ENCODE results near the gene CREB3L2.

- TF ChIP-seq CTCF (IDR thresholded peaks at IDR 0.05 in 2 of 3, conservative IDR thresholded peaks at IDR 0.05 in 1 of 3; ENCODE audit: borderline replicate concordance in 1 of 3, insufficient read depth in 1 of 3, low read depth in 2 of 3, low read length in 2 of 3) (no peak), EZH2phosphoT487 (IDR thresholded peaks at IDR 0.05; ENCODE audit: borderline replicate concordance) (no peak), EGR1 (IDR thresholded peaks at IDR 0.05; ENCODE audit: low read depth) (no peak)
Measured at GRCh38 chr7:137993395-137993743, 8.5 kb downstream of the CREB3L2 start.

Measured in HCT116 (cell line).